H9 (cell line): ENCODE data around the gene BRD1. TPM values are rescaled to one million over a fixed set of nuclear protein-coding genes. Genes with fewer than 3 reads are reported as not detected.

Source experiments
- DNase-seq: peaks from one replicate; pipeline ENCODE4 v3.0.0-alpha.2; 2017
- H2AFZ ChIP-seq: one replicate; pipeline ENCODE4 v1.6.1; 2013; ENCODE audit warnings: mild to moderate bottlenecking, low read length, control low read depth, moderate library complexity
- H2AK5ac ChIP-seq: 2 replicates; pipeline ENCODE4 v1.6.1; 2013; ENCODE audit warnings: low read length, control low read depth, mixed read lengths; ENCODE audit not compliant: insufficient read length
- H2BK120ac ChIP-seq: one replicate; pipeline ENCODE4 v1.6.1; 2013; ENCODE audit warnings: low read depth, mild to moderate bottlenecking, low read length, control low read depth, inconsistent platforms; ENCODE audit not compliant: poor library complexity, severe bottlenecking
- H2BK12ac ChIP-seq: 2 replicates; pipeline ENCODE4 v1.6.1; 2013; ENCODE audit warnings: low read length, control low read depth, mixed read lengths, low read depth; ENCODE audit not compliant: insufficient read length
- H2BK15ac ChIP-seq: 2 replicates; pipeline ENCODE4 v1.6.1; 2013; ENCODE audit warnings: low read depth, low read length, control low read depth
- H2BK20ac ChIP-seq: one replicate; pipeline ENCODE4 v1.6.1; 2013; ENCODE audit warnings: low read depth, mild to moderate bottlenecking, low read length, control low read depth, inconsistent platforms; ENCODE audit not compliant: poor library complexity, severe bottlenecking
- H2BK5ac ChIP-seq: 2 replicates; pipeline ENCODE4 v1.6.1; 2013; ENCODE audit warnings: low read length, control low read depth, mixed read lengths; ENCODE audit not compliant: insufficient read length
- H3K14ac ChIP-seq: 2 replicates; pipeline ENCODE4 v1.6.1; 2013; ENCODE audit warnings: low read length, control low read depth; ENCODE audit not compliant: insufficient read depth
- H3K18ac ChIP-seq: 2 replicates; pipeline ENCODE4 v1.6.1; 2013; ENCODE audit warnings: low read depth, mild to moderate bottlenecking, mixed read lengths, low read length, control low read depth; ENCODE audit not compliant: insufficient read length
- H3K23ac ChIP-seq: 2 replicates; pipeline ENCODE4 v1.6.1; 2013; ENCODE audit warnings: low read length, control low read depth, mixed read lengths, low read depth; ENCODE audit not compliant: insufficient read length
- H3K23me2 ChIP-seq: 2 replicates; pipeline ENCODE4 v1.6.1; 2013; ENCODE audit warnings: low read depth, mild to moderate bottlenecking, mixed read lengths, low read length, control low read depth; ENCODE audit not compliant: insufficient read length, poor library complexity, severe bottlenecking
- H3K27ac ChIP-seq: 2 replicates; pipeline ENCODE4 v1.5.1; 2013; ENCODE audit warnings: low read length, control low read depth, mixed read lengths, low read depth; ENCODE audit not compliant: insufficient read length
- H3K27me3 ChIP-seq: 2 replicates; pipeline ENCODE4 v1.6.1; 2013; ENCODE audit warnings: low read length, control low read depth, inconsistent platforms; ENCODE audit not compliant: insufficient read depth
- H3K4ac ChIP-seq: 2 replicates; pipeline ENCODE4 v1.6.1; 2013; ENCODE audit warnings: low read depth, mild to moderate bottlenecking, control low read depth, inconsistent platforms, low read length, moderate library complexity
- H3K4me1 ChIP-seq: 2 replicates; pipeline ENCODE4 v1.6.1; 2013; ENCODE audit warnings: low read length, control low read depth, inconsistent platforms; ENCODE audit not compliant: insufficient read depth
- H3K4me2 ChIP-seq: 2 replicates; pipeline ENCODE4 v1.6.1; 2013; ENCODE audit warnings: low read length, control low read depth, mixed read lengths; ENCODE audit not compliant: insufficient read length, insufficient read depth
- H3K56ac ChIP-seq: 2 replicates; pipeline ENCODE4 v1.6.1; 2013; ENCODE audit warnings: low read depth, mild to moderate bottlenecking, mixed read lengths, low read length, control low read depth; ENCODE audit not compliant: insufficient read length
- H3K79me1 ChIP-seq: 2 replicates; pipeline ENCODE4 v1.6.1; 2013; ENCODE audit warnings: low read depth, mild to moderate bottlenecking, moderate library complexity, low read length, control low read depth, inconsistent platforms; ENCODE audit not compliant: insufficient read depth, poor library complexity, severe bottlenecking
- H3K79me2 ChIP-seq: 2 replicates; pipeline ENCODE4 v1.6.1; 2013; ENCODE audit warnings: low read length, control low read depth, inconsistent platforms; ENCODE audit not compliant: insufficient read depth
- H3K9ac ChIP-seq: 2 replicates; pipeline ENCODE4 v1.6.1; 2013; ENCODE audit warnings: low read length, control low read depth, mixed read lengths; ENCODE audit not compliant: insufficient read length; ENCODE audit errors: extremely low read depth
- H3K9me3 ChIP-seq: one replicate; pipeline ENCODE4 v1.6.1; 2013; ENCODE audit warnings: low read depth, low read length, inconsistent platforms; ENCODE audit not compliant: control insufficient read depth
- H3T11ph ChIP-seq: one replicate; pipeline ENCODE4 v1.6.1; 2013; ENCODE audit warnings: mild to moderate bottlenecking, low read length, control low read depth, inconsistent platforms
- H4K20me1 ChIP-seq: one replicate; pipeline ENCODE4 v1.6.1; 2013; ENCODE audit not compliant: control insufficient read depth, insufficient read length, insufficient read depth
- H4K5ac ChIP-seq: 2 replicates; pipeline ENCODE4 v1.6.1; 2013; ENCODE audit warnings: low read depth, mild to moderate bottlenecking, mixed read lengths, low read length, control low read depth; ENCODE audit not compliant: insufficient read length
- H4K8ac ChIP-seq: replicated peaks from 2 replicates; pipeline ENCODE4 v1.6.1; 2013; ENCODE audit warnings: low read length, control low read depth, mixed read lengths, low read depth; ENCODE audit not compliant: insufficient read length
- H4K91ac ChIP-seq: 2 replicates; pipeline ENCODE4 v1.6.1; 2013; ENCODE audit warnings: low read depth, mild to moderate bottlenecking, moderate library complexity, mixed read lengths, low read length, control low read depth; ENCODE audit not compliant: insufficient read length
- H3K27ac Mint-ChIP-seq, 3 experiments: 2 replicates in 2 of 3; 3 replicates in 1 of 3; pipeline ENCODE4 v1.8.0; 2020 to 2021; ENCODE audit warnings: mixed read lengths in 3 of 3, mild to moderate bottlenecking in 1 of 3, moderate library complexity in 1 of 3
- H3K27me3 Mint-ChIP-seq: 2 replicates; pipeline ENCODE4 v1.8.0; 2021; ENCODE audit warnings: low read depth, mild to moderate bottlenecking, moderate library complexity, mixed read lengths
- H3K36me3 Mint-ChIP-seq, 3 experiments: 2 replicates in 2 of 3; 3 replicates in 1 of 3; pipeline ENCODE4 v1.8.0; 2020 to 2021; ENCODE audit warnings: low read depth in 3 of 3, mixed read lengths in 3 of 3; ENCODE audit not compliant: insufficient read depth in 1 of 3
- H3K4me1 Mint-ChIP-seq, 2 experiments: 2 replicates each; pipeline ENCODE4 v1.8.0; 2020; ENCODE audit warnings: mixed read lengths in 2 of 2
- H3K4me3 Mint-ChIP-seq, 2 experiments: 2 replicates in 1 of 2; 3 replicates in 1 of 2; pipeline ENCODE4 v1.8.0; 2020 to 2021; ENCODE audit warnings: mild to moderate bottlenecking in 2 of 2, mixed read lengths in 2 of 2, moderate library complexity in 1 of 2
- H3K9me3 Mint-ChIP-seq, 2 experiments: 2 replicates in 1 of 2; 3 replicates in 1 of 2; pipeline ENCODE4 v1.8.0; 2020; ENCODE audit warnings: mild to moderate bottlenecking in 2 of 2, mixed read lengths in 2 of 2, moderate library complexity in 1 of 2
- WGBS: extraction: QIAGEN DNeasy Blood & Tissue Kit; methylation state at CpG from one replicate; pipeline ENCODE4 v1.1.7; 2013; ENCODE audit warnings: missing lambda C conversion rate, low lambda C conversion rate, mixed read lengths; ENCODE audit not compliant: insufficient read length; ENCODE audit errors: extremely low coverage; 5-methylcytosine and 5-hydroxymethylcytosine counted together
- total RNA-seq: library from RNA; stranded (reverse); gene quantifications from 2 replicates; pipeline ENCODE4 v1.2.1, GENCODE V29; 2021
- TF ChIP-seq, protein P1 (sequence below): fragments of 200-600 bp; sonication (generic); conservative IDR thresholded peaks from 3 replicates; pipeline ENCODE4 v1.8.0; 2021; ENCODE audit warnings: antibody characterized with exemption, mild to moderate bottlenecking

The BRD1 gene
- total RNA-seq, 1 experiment from 2014 or later: 51.3 TPM

- Histone ChIP-seq H2BK120ac (no peak overlapping the region), H3K56ac (no peak overlapping the region), H3K23me2 (no peaks in the 10 kb centered on the region), H3K9me3 (no peaks in the 10 kb centered on the region), H2BK5ac (no peak overlapping the region), H3K27ac (no peak overlapping the region), H3K79me1 (no peaks in the 10 kb centered on the region), H2BK20ac (no peak overlapping the region), H3K23ac (no peak overlapping the region), H4K5ac (no peak overlapping the region), H3K18ac (no peak overlapping the region), H2AFZ (no peak overlapping the region), H4K91ac (no peak overlapping the region), H3K4me1 (no peaks in the 10 kb centered on the region), H2BK12ac (no peak overlapping the region), H2AK5ac (no peak overlapping the region), H3K79me2 (peaks cover 6% of the 10 kb centered on the region; the same call in 1 of the 2 replicates), H3K14ac (no peak overlapping the region), H3K9ac (no peak overlapping the region), H3K4ac (no peak overlapping the region), H3K27me3 (no peaks in the 10 kb centered on the region), H2BK15ac (no peak overlapping the region), H4K20me1 (no peaks in the 10 kb centered on the region), H3T11ph (no peak overlapping the region), H4K8ac (no peak overlapping the region), H3K4me2 (no peak overlapping the region)
- no peak for DNase-seq
- Mint-ChIP-seq H3K27me3 (no peaks in the 10 kb centered on the region), H3K9me3 (no peaks in the 10 kb centered on the region), H3K36me3 (peaks cover 15 to 66% (median 54%) of the 10 kb centered on the region in 3 experiments; a peak in 6 of 7 replicates), H3K4me3 (no peak overlapping the region), H3K27ac (peak overlapping the region; percentile 58 to 68 (median 59); a peak in 3 of 7 replicates), H3K4me1 (peaks cover 10 to 12% of the 10 kb centered on the region in 2 experiments)
- no CpG with 5 or more reads among the region's 16 CpGs for WGBS
- TF ChIP-seq, protein P1, sequence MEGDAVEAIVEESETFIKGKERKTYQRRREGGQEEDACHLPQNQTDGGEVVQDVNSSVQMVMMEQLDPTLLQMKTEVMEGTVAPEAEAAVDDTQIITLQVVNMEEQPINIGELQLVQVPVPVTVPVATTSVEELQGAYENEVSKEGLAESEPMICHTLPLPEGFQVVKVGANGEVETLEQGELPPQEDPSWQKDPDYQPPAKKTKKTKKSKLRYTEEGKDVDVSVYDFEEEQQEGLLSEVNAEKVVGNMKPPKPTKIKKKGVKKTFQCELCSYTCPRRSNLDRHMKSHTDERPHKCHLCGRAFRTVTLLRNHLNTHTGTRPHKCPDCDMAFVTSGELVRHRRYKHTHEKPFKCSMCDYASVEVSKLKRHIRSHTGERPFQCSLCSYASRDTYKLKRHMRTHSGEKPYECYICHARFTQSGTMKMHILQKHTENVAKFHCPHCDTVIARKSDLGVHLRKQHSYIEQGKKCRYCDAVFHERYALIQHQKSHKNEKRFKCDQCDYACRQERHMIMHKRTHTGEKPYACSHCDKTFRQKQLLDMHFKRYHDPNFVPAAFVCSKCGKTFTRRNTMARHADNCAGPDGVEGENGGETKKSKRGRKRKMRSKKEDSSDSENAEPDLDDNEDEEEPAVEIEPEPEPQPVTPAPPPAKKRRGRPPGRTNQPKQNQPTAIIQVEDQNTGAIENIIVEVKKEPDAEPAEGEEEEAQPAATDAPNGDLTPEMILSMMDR: no peak
Observed at GRCh38 chr22:49781289-49781782, 46.3 kb downstream of the BRD1 start.
